HepG2 (cell line): Measurements from ENCODE around the gene RPRML. TPM values are rescaled to one million over a fixed set of nuclear protein-coding genes. Genes with fewer than 3 reads are reported as not detected.

Source experiments
- ATAC-seq: fragments of 200-7000 bp; cut with Tn5 transposase; 3 replicates; pipeline ENCODE4 v1.9.1; 2020; ENCODE audit warnings: mild to moderate bottlenecking, moderate library complexity
- BruUV-seq: library from RNA; stranded (reverse); fragments of 400-500 nt; replicated peaks from 2 replicates; lab custom pipeline; 2021; lab: Mats Ljungman, UMichigan
- CTCF ChIA-PET: fragments of 300-600 bp; formaldehyde crosslinking; extraction: SDS; loops from one replicate; lab custom pipeline; 2021; ENCODE audit warnings: low total read pairs, inconsistent platforms, low intra/inter-chr PET ratio; lab: Yijun Ruan, JAX
- POLR2A ChIA-PET: fragments of 350-600 bp; sonication (Branson Sonifier 250); formaldehyde crosslinking; loops from one replicate; lab custom pipeline; 2020; ENCODE audit warnings: antibody characterized with exemption, inconsistent platforms; lab: Yijun Ruan, JAX
- DNase-seq: peaks from one replicate; pipeline ENCODE4 v3.0.0-alpha.2; 2015; ENCODE audit warnings: low spot score
- FAIRE-seq: peaks from 3 replicates; lab custom pipeline; 2011; peaks lifted over from hg19 to GRCh38; lab: Jason Lieb, UNC
- H2AFZ ChIP-seq: one replicate; pipeline ENCODE4 v1.6.1; 2011; ENCODE audit warnings: low read length, inconsistent platforms
- H3K27ac ChIP-seq: fragments of 300-600 bp; 3 replicates; pipeline ENCODE4 v1.8.0; 2011; ENCODE audit warnings: mixed run types, mild to moderate bottlenecking, mixed read lengths, low read length, inconsistent platforms; ENCODE audit not compliant: insufficient read depth; ENCODE audit errors: extremely low read length
- H3K27me3 ChIP-seq, 2 experiments: fragments of 200-600 bp in 1 of 2; 2 replicates in 1 of 2; 3 replicates in 1 of 2; pipeline versions ENCODE4 v1.6.0 to v1.8.0; 2011; ENCODE audit warnings: low read length in 2 of 2, mild to moderate bottlenecking in 2 of 2, moderate library complexity in 2 of 2, inconsistent platforms in 1 of 2; ENCODE audit not compliant: insufficient read depth in 2 of 2, control insufficient read depth in 1 of 2
- H3K36me3 ChIP-seq, 2 experiments: fragments of 200-600 bp in 1 of 2; replicated peaks in 1 of 2; 2 replicates in 1 of 2; 3 replicates in 1 of 2; pipeline versions ENCODE4 v1.5.1 to v1.8.0; 2011; ENCODE audit warnings: low read length in 2 of 2, inconsistent platforms in 1 of 2; ENCODE audit not compliant: insufficient read depth in 2 of 2, control insufficient read depth in 1 of 2
- H3K4me1 ChIP-seq: 2 replicates; pipeline ENCODE4 v1.5.1; 2012; ENCODE audit warnings: low read length, inconsistent platforms; ENCODE audit not compliant: insufficient read depth
- H3K4me2 ChIP-seq: 2 replicates; pipeline ENCODE4 v1.6.0; 2011; ENCODE audit warnings: low read depth, low read length, inconsistent platforms
- H3K4me3 ChIP-seq, 3 experiments: fragments of 200-600 bp in 1 of 3; sonication (generic), shearing (Covaris generic) in 1 of 3; replicated peaks in 1 of 3; 2 replicates each; pipeline ENCODE4 v1.5.1; 2011 to 2016; ENCODE audit warnings: low read length in 3 of 3, inconsistent platforms in 2 of 3, low read depth in 2 of 3, mild to moderate bottlenecking in 2 of 3, control low read depth in 1 of 3, mixed read lengths in 1 of 3; ENCODE audit not compliant: insufficient read depth in 1 of 3
- H3K79me2 ChIP-seq: one replicate; pipeline ENCODE4 v1.6.1; 2011; ENCODE audit warnings: low read length, inconsistent platforms; ENCODE audit not compliant: insufficient read depth
- H3K9ac ChIP-seq: 2 replicates; pipeline ENCODE4 v1.6.0; 2011; ENCODE audit warnings: mild to moderate bottlenecking, low read depth, low read length, inconsistent platforms; ENCODE audit not compliant: insufficient read depth
- H3K9me3 ChIP-seq: 2 replicates; pipeline ENCODE4 v1.5.1; 2012; ENCODE audit warnings: mild to moderate bottlenecking, low read length
- H4K20me1 ChIP-seq: 2 replicates; pipeline ENCODE4 v1.6.0; 2011; ENCODE audit warnings: inconsistent platforms, mild to moderate bottlenecking, low read length, moderate library complexity; ENCODE audit not compliant: insufficient read depth
- POLR2A ChIP-seq, 2 experiments: IDR thresholded peaks; 2 replicates each; pipeline ENCODE4 v1.6.1; 2011; ENCODE audit warnings: low read depth in 2 of 2, low read length in 2 of 2, mild to moderate bottlenecking in 1 of 2, moderate library complexity in 1 of 2; ENCODE audit not compliant: insufficient read depth in 1 of 2
- POLR2G ChIP-seq: fragments of 200-400 bp; formaldehyde crosslinking; IDR thresholded peaks from 2 replicates; pipeline ENCODE4 v1.6.1; 2018; ENCODE audit warnings: mild to moderate bottlenecking, low read depth, low read length, moderate library complexity
- RNF2 ChIP-seq: fragments of 450-650 bp; conservative IDR thresholded peaks from 2 replicates; pipeline ENCODE4 v1.6.1; 2016; ENCODE audit warnings: low read depth
- ZBTB7A ChIP-seq: sonication (generic); formaldehyde crosslinking; IDR thresholded peaks from 2 replicates; pipeline ENCODE4 v1.8.0; 2022; ENCODE audit warnings: mild to moderate bottlenecking, missing genetic modification reagents
- ZFP1 ChIP-seq: IDR thresholded peaks from 2 replicates; pipeline ENCODE4 v1.6.1; 2016
- ZKSCAN1 ChIP-seq: fragments of 150-350 bp; IDR thresholded peaks from 2 replicates; pipeline ENCODE4 v1.6.1; 2014; ENCODE audit warnings: low read length
- ZMAT3 ChIP-seq: sonication (generic); formaldehyde crosslinking; conservative IDR thresholded peaks from 2 replicates; pipeline ENCODE4 v1.7.0; 2021; ENCODE audit warnings: missing genetic modification reagents
- WGBS: methylation state at CpG from one replicate; pipeline ENCODE4 v1.1.6; 2017; ENCODE audit warnings: low lambda C conversion rate; 5-methylcytosine and 5-hydroxymethylcytosine counted together
- in situ Hi-C: cut with HindIII; loops from 2 replicates; pipeline ENCODE4 v1.10.0; 2017; ENCODE audit warnings: low pct_unique_long_range_greater_than_20kb; ENCODE audit not compliant: extremely low pct_ligation_motif_present
- intact Hi-C: fragments of 100-400 bp; cut with micrococcal nuclease; formaldehyde crosslinking; loops from one replicate; pipeline ENCODE4 v1.10.0; 2022; ENCODE audit not compliant: unreplicated experiment
- polyA plus RNA-seq, 8 experiments: library from polyadenylated mRNA; depleted of rRNA in 3 of 8; stranded (reverse) in 7 of 8; unstranded in 1 of 8; fragments of >200 nt; fragmentation: Illumina TruSeq in 4 of 8; extraction: Trizol in 4 of 8; gene quantifications; 2 replicates each; pipeline versions ENCODE4 v1.2.1 to v1.2.3, GENCODE V29; 2011 to 2016; ENCODE audit warnings: low read depth in 4 of 8, missing spikeins in 1 of 8, mixed read lengths in 1 of 8; ENCODE audit not compliant: insufficient read depth in 1 of 8
- total RNA-seq, 5 experiments: library from RNA; depleted of rRNA; stranded (reverse); fragments of >200 nt; fragmentation: Illumina TruSeq; extraction: Trizol; gene quantifications; 2 replicates each; pipeline ENCODE4 v1.2.3, GENCODE V29; 2016; ENCODE audit warnings: low read depth in 1 of 5
- TF ChIP-seq, protein P1 (sequence below): sonication (generic); formaldehyde crosslinking; IDR thresholded peaks from 2 replicates; pipeline ENCODE4 v1.4.0; 2020; ENCODE audit warnings: missing genetic modification reagents

RPRML gene
- total and polyA plus RNA-seq, 2 of the 13 experiments (the other 11 are each of a cell fraction or from before 2014, with no cell fraction given) = not detected

DNA sequence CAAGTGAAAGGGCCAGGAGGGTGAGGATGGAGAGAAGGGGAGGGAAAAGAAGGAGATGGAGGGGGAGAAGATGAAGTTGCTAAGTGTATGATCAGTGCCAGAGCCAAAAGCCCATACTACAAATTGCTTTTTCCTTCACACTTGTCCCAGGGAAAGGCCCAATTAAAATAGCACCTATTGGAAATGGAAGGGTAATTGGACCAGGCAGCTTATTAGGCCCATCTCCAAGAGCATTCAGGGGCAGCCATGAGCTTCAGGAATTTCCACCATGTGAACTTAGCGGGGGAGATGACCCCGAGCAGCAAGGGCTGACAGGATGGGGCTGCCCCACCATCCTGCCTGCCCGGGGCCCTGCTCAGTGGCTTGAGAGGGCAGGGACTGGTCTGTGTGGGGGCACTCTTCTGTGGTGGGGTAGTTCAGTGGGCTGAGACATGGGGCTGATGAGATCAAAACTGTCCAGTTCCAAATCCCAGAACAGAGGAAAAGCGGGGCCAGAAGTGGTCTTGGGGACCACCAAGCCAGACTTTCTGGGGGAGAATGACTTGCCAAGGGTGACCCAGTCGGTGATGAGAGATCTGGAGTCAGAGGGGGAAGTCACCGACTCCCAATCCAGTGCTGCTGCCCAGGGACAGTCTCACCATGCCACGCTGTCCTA, 28.6 kb downstream of the RPRML start:
- ATAC-seq (peak; percentile 13), FAIRE-seq (no peak), DNase-seq (no peak)
- Histone ChIP-seq H4K20me1 (no peaks in the 10 kb centered on the region; the same call in 1 of the 2 replicates), H3K9ac (no peak overlapping the region), H3K27ac (no peak overlapping the region), H2AFZ (no peak overlapping the region), H3K9me3 (no peaks in the 10 kb centered on the region), H3K4me2 (no peak overlapping the region), H3K27me3 (no peaks in the 10 kb centered on the region), H3K4me1 (no peaks in the 10 kb centered on the region), H3K4me3 (no peak overlapping the region), H3K36me3 (peaks cover 4 to 5% of the 10 kb centered on the region in 2 experiments; a peak in 3 of 5 replicates), H3K79me2 (no peaks in the 10 kb centered on the region)
- in situ Hi-C loops (no loop called here), intact Hi-C loops (no loop called here)
- 82% methylated on average over 5 of the region's 7 CpGs for WGBS
- BruUV-seq = no TSS peak
- ChIA-PET POLR2A (interaction anchor here (2.1 kb wide), 1 partner anchor 8 kb away, joined by 7 read pairs; no protein-coding TSS in a partner anchor), CTCF (no interaction called here)
- peak in 1 of 2 experiments; percentile 38; a peak in 2 of 4 replicates for TF ChIP-seq POLR2A (IDR thresholded peaks at IDR 0.05; ENCODE audit: insufficient read depth in 1 of 2, low read depth in 2 of 2, low read length in 2 of 2)
- no peak for TF ChIP-seq ZMAT3 (CRISPR knock-in tag)

DNA sequence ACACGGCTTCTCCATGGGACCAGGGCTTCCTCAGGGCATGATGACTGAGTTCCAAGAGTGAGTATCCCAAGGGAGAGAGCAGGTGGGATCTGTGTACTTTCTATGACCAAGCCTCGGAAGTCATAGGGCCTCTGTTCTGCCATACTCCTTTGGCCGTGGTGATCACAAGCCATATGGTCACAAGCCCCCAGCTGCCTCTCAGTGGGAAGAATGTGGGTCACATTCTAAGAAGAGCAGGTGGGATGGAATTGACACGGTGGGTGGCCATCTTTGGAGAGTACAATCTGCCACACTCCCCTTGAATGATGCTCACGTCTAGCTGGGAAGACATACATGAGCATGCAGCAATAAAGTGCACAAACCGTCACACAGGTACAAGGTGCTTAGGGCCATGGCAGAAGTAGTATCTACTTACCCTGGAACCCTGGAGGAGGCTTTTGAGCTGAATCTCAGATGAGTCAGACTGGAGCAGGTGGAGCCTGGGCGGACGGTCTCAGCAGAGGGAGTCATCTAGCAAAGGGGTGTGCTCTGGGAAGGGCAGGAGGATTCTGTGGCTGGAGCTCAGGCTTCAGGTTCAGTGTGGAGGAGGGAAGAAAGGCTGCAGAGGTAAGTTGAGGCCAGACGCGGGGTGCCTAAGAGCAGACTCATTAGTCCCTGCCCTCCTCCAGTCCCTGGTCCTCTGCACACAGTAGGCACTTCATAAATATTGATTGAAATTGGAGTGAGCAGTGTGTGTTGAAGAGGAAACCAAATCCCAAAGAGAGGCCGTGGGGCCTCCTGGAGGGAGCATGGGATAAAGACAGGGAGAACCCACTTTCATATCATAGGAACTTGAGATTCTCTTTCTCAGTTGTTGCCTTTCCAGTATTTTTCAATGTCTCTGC, 29.5 kb downstream of the RPRML start:
- H3K9me3 ChIP-seq = no peaks in the 10 kb centered on the region
- WGBS = 93% methylated on average over 11 of the region's 11 CpGs
- ChIA-PET CTCF (no interaction called here), POLR2A (no interaction called here)
- no peak overlapping the region for H2AFZ ChIP-seq
- no TSS peak for BruUV-seq
- H3K27ac ChIP-seq = no peak overlapping the region
- no peaks in the 10 kb centered on the region for H3K79me2 ChIP-seq
- no peak overlapping the region for H3K9ac ChIP-seq
- H4K20me1 ChIP-seq = no peaks in the 10 kb centered on the region; the same call in 1 of the 2 replicates
- in situ Hi-C loops (no loop called here), intact Hi-C loops (no loop called here)
- H3K36me3 ChIP-seq = peaks cover 3 to 5% of the 10 kb centered on the region in 2 experiments; a peak in 3 of 5 replicates
- H3K4me2 ChIP-seq = no peak overlapping the region
- DNase-seq (no peak), ATAC-seq (peak; percentile 2; the same call in 2 of the 3 replicates), FAIRE-seq (no peak)
- no peaks in the 10 kb centered on the region for H3K27me3 ChIP-seq
- peaks cover 7% of the 10 kb centered on the region for H3K4me1 ChIP-seq
- H3K4me3 ChIP-seq = no peak overlapping the region
- no peak for TF ChIP-seq ZFP1 (CRISPR knock-in tag)
- TF ChIP-seq ZKSCAN1 = peak; percentile 90
- TF ChIP-seq POLR2A (IDR thresholded peaks at IDR 0.05; ENCODE audit: insufficient read depth in 1 of 2, low read depth in 2 of 2, low read length in 2 of 2) = peak in 1 of 2 experiments; percentile 40; a peak in 1 of 4 replicates
- TF ChIP-seq, protein P1, sequence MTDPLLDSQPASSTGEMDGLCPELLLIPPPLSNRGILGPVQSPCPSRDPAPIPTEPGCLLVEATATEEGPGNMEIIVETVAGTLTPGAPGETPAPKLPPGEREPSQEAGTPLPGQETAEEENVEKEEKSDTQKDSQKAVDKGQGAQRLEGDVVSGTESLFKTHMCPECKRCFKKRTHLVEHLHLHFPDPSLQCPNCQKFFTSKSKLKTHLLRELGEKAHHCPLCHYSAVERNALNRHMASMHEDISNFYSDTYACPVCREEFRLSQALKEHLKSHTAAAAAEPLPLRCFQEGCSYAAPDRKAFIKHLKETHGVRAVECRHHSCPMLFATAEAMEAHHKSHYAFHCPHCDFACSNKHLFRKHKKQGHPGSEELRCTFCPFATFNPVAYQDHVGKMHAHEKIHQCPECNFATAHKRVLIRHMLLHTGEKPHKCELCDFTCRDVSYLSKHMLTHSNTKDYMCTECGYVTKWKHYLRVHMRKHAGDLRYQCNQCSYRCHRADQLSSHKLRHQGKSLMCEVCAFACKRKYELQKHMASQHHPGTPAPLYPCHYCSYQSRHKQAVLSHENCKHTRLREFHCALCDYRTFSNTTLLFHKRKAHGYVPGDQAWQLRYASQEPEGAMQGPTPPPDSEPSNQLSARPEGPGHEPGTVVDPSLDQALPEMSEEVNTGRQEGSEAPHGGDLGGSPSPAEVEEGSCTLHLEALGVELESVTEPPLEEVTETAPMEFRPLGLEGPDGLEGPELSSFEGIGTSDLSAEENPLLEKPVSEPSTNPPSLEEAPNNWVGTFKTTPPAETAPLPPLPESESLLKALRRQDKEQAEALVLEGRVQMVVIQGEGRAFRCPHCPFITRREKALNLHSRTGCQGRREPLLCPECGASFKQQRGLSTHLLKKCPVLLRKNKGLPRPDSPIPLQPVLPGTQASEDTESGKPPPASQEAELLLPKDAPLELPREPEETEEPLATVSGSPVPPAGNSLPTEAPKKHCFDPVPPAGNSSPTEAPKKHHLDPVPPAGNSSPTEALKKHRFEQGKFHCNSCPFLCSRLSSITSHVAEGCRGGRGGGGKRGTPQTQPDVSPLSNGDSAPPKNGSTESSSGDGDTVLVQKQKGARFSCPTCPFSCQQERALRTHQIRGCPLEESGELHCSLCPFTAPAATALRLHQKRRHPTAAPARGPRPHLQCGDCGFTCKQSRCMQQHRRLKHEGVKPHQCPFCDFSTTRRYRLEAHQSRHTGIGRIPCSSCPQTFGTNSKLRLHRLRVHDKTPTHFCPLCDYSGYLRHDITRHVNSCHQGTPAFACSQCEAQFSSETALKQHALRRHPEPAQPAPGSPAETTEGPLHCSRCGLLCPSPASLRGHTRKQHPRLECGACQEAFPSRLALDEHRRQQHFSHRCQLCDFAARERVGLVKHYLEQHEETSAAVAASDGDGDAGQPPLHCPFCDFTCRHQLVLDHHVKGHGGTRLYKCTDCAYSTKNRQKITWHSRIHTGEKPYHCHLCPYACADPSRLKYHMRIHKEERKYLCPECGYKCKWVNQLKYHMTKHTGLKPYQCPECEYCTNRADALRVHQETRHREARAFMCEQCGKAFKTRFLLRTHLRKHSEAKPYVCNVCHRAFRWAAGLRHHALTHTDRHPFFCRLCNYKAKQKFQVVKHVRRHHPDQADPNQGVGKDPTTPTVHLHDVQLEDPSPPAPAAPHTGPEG (CRISPR knock-in tag) = no peak
- peak; percentile 40; the same call in 1 of the 2 replicates for TF ChIP-seq POLR2G
- no peak for TF ChIP-seq ZBTB7A
- TF ChIP-seq RNF2 = no peak
